HG03097 (cell line): ENCODE measurements around the gene KMT2B.
"Not testable (repeated sequence)": the region's sequence is repeated elsewhere in the genome, so short reads cannot be mapped to it uniquely, and the experiment has no call there.

Source experiments
- ATAC-seq: cut with Tn5 transposase; IDR thresholded peaks from one replicate; pipeline ENCODE4 v1.9.1; 2021; ENCODE audit not compliant: unreplicated experiment, low FRiP score

KMT2B gene

GRCh38 chr19:35717665-35718344 lies at the start of gene KMT2B:
KMT2B (plus strand) TSS chr19:35718003; CDS start chr19:35718019, 16 bp downstream.
- peak; percentile 54 for ATAC-seq

GRCh38 chr19:35669566-35669965 lies 48.2 kb upstream of the KMT2B start:
- no peak for ATAC-seq

GRCh38 chr19:35669974-35670373 lies 47.8 kb upstream of the KMT2B start:
- no peak for ATAC-seq

GRCh38 chr19:35670686-35671085 lies 47.1 kb upstream of the KMT2B start:
- no peak for ATAC-seq

GRCh38 chr19:35671818-35672217 lies 46.0 kb upstream of the KMT2B start:
- no peak for ATAC-seq

- ATAC-seq = no peak
Measured at GRCh38 chr19:35673121-35673804, 44.5 kb upstream of the KMT2B start.

- no peak for ATAC-seq
Measured at GRCh38 chr19:35675589-35676140, 42.1 kb upstream of the KMT2B start.

GRCh38 chr19:35689836-35690235 lies 28.0 kb upstream of the KMT2B start:
- no peak for ATAC-seq

GRCh38 chr19:35691106-35691505 lies 26.7 kb upstream of the KMT2B start:
- ATAC-seq = not testable (repeated sequence)

GRCh38 chr19:35692010-35692409 lies 25.8 kb upstream of the KMT2B start:
- no peak for ATAC-seq

- ATAC-seq = peak; percentile 17
Measured at GRCh38 chr19:35693422-35693821, 24.4 kb upstream of the KMT2B start.

- ATAC-seq = peak; percentile 78
Measured at GRCh38 chr19:35693835-35694599, 23.8 kb upstream of the KMT2B start.

- no peak for ATAC-seq
Measured at GRCh38 chr19:35695895-35696422, 21.8 kb upstream of the KMT2B start.

- ATAC-seq = no peak
Measured at GRCh38 chr19:35696835-35697234, 21.0 kb upstream of the KMT2B start.

GRCh38 chr19:35702223-35703012 lies 15.4 kb upstream of the KMT2B start:
- ATAC-seq = peak; percentile 93

GRCh38 chr19:35703343-35703742 lies 14.5 kb upstream of the KMT2B start:
- ATAC-seq = no peak

- ATAC-seq = no peak
Measured at GRCh38 chr19:35704218-35704617, 13.6 kb upstream of the KMT2B start, which contains the start of gene ZBTB32. ZBTB32 (plus strand) TSS chr19:35704558; CDS start chr19:35714627, 10,069 bp downstream.

GRCh38 chr19:35708391-35708790 lies 9.4 kb upstream of the KMT2B start:
- ATAC-seq = no peak

GRCh38 chr19:35710784-35711723 lies 6.7 kb upstream of the KMT2B start:
- no peak for ATAC-seq
